ENCODE results near the gene COL27A1.

Gene COL27A1

DNA sequence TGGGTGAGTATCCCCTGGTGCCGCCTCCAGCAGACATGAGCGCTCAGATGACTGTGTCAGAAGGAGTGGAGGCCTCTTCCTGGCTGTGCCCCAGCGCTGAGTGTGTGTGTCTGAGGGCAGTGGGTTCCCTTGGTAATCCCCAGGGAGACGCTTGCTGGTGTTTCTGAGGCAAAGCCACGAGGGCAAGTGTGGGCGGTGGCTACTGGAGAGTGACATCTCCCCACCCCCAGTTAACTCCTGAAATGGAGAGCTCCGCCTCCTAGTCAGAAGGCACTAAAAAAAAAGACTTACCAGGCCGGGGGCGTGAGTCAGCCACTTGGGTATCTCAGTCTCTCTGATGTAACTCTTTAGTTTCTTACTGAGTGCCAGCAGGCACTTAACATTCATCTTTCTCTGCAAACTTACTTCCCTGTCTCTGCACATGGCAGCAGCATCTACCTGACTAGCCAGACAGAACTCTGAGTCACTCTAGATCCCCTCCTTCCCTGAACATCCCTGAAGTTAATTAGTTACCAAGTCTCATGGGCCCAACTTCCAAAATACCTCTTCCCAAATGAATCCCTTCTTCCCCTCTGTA is 193.7 kb downstream of the COL27A1 start:
- TF ChIP-seq FOXP2 (optimal IDR thresholded peaks at IDR 0.05; ENCODE audit: borderline replicate concordance, extremely low read depth, extremely low read length, insufficient read depth): no peak
- no peak for TF ChIP-seq TAF1 (IDR thresholded peaks at IDR 0.05; ENCODE audit: borderline replicate concordance, insufficient read depth, low read length)
- TF ChIP-seq SIN3A (IDR thresholded peaks at IDR 0.05; ENCODE audit: borderline replicate concordance, insufficient read depth, low read length): no peak
- TF ChIP-seq POLR2AphosphoS5 (IDR thresholded peaks at IDR 0.05; ENCODE audit: low read depth, low read length): no peak
- TF ChIP-seq, protein P1, sequence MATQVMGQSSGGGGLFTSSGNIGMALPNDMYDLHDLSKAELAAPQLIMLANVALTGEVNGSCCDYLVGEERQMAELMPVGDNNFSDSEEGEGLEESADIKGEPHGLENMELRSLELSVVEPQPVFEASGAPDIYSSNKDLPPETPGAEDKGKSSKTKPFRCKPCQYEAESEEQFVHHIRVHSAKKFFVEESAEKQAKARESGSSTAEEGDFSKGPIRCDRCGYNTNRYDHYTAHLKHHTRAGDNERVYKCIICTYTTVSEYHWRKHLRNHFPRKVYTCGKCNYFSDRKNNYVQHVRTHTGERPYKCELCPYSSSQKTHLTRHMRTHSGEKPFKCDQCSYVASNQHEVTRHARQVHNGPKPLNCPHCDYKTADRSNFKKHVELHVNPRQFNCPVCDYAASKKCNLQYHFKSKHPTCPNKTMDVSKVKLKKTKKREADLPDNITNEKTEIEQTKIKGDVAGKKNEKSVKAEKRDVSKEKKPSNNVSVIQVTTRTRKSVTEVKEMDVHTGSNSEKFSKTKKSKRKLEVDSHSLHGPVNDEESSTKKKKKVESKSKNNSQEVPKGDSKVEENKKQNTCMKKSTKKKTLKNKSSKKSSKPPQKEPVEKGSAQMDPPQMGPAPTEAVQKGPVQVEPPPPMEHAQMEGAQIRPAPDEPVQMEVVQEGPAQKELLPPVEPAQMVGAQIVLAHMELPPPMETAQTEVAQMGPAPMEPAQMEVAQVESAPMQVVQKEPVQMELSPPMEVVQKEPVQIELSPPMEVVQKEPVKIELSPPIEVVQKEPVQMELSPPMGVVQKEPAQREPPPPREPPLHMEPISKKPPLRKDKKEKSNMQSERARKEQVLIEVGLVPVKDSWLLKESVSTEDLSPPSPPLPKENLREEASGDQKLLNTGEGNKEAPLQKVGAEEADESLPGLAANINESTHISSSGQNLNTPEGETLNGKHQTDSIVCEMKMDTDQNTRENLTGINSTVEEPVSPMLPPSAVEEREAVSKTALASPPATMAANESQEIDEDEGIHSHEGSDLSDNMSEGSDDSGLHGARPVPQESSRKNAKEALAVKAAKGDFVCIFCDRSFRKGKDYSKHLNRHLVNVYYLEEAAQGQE (IDR thresholded peaks at IDR 0.05; ENCODE audit: insufficient read depth in 1 of 2, low read depth in 2 of 2, low read length in 2 of 2): no peak

DNA sequence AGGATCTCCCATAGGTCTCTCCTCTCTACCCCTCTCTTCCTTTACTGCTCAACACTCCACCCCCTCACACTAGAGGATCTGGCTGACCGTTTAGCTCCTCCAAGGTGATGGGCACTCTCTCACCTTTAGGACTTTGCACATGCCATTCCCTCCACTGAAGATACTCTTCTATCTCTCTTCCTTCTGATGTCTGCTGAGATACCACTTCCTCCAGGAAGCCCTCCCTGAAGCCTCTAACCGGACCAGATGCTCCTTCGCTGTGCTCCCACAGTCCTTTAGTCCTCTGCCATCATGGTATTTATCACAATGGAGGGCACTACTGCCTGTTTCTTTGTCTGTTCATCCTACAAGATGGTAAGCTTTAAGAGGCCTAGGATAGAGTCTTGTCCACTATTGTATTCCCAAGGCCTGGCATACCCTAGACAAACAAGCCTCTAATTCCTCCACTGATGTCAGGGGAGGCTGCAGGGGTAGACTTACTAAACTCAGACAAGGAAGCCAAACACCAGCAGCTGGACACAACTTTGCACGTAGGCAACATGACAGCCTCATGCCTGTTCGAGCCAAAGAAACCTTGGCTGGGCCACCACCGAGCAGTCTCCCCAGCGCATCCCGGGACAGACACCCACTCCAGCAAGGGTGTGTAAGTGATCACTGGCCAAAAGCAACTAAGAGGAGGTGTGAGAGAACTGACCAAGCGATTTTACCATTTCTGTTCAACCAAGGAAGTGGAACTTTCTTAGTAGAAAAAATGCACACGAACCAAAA is 194.6 kb downstream of the COL27A1 start:
- no peak for TF ChIP-seq FOXP2 (optimal IDR thresholded peaks at IDR 0.05; ENCODE audit: borderline replicate concordance, extremely low read depth, extremely low read length, insufficient read depth)
- no peak for TF ChIP-seq SIN3A (IDR thresholded peaks at IDR 0.05; ENCODE audit: borderline replicate concordance, insufficient read depth, low read length)
- TF ChIP-seq, protein P1 (IDR thresholded peaks at IDR 0.05; ENCODE audit: insufficient read depth in 1 of 2, low read depth in 2 of 2, low read length in 2 of 2): no peak
- TF ChIP-seq TAF1 (IDR thresholded peaks at IDR 0.05; ENCODE audit: borderline replicate concordance, insufficient read depth, low read length): no peak
- TF ChIP-seq POLR2AphosphoS5 (IDR thresholded peaks at IDR 0.05; ENCODE audit: low read depth, low read length): no peak

DNA sequence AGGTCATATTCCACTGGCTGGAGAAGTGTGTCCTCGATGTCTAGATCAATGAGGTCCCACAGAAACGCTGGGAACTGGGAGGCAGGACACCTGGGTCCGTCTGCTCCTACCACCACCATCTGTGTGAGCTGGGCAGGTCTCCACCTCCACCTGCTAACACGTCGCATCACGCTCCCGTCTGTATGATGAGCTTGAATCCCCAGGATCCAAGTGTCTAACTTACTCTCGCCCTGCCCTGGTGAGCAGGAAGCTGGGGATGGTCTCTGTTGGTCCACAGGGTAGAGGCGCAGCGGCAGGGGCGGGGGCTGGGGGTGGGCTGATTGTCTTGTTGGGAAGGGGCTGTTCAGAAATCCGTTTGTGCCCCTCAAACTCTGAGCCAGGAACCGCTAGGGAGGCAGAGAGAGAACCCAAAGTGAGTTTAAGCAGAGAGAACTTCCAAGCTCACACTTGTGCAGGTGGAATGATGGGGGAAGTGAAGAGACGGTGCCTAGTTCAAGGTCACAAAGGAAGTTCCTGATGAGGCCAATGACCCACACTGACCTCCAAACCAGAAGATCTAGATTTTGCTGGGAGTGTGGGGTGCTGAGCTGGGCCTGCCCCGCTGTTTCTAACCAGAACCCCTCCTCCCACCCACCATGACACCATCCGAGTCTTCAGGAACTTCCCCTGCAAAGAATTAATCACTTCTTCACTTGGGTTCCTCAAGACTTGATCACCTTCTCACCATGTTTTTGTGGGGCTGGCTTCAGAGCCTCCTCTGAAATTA is 195.5 kb downstream of the COL27A1 start:
- TF ChIP-seq FOXP2 (optimal IDR thresholded peaks at IDR 0.05; ENCODE audit: borderline replicate concordance, extremely low read depth, extremely low read length, insufficient read depth) (no peak), POLR2AphosphoS5 (IDR thresholded peaks at IDR 0.05; ENCODE audit: low read depth, low read length) (no peak), SIN3A (IDR thresholded peaks at IDR 0.05; ENCODE audit: borderline replicate concordance, insufficient read depth, low read length) (no peak), TAF1 (IDR thresholded peaks at IDR 0.05; ENCODE audit: borderline replicate concordance, insufficient read depth, low read length) (no peak)
- TF ChIP-seq, protein P1 (IDR thresholded peaks at IDR 0.05; ENCODE audit: insufficient read depth in 1 of 2, low read depth in 2 of 2, low read length in 2 of 2): no peak

DNA sequence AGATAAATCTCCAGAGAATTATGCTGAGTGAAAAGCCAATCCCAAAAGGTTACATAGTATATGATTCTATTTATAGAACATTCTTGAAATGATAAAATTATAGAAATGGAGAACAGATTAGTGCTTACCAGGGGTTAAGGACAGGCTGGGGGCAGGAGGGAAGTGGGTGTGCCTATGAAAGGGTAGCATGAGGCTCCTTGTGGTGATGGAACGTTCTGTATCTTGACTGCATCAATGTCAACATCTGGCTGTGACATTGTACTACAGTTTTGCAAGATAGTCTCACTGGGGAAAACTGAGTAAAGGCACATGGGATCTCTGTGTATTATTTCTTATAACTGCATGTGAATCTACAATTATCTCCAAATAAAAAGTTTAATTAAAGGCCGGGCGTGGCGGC is 196.6 kb downstream of the COL27A1 start:
- no peak for TF ChIP-seq FOXP2 (optimal IDR thresholded peaks at IDR 0.05; ENCODE audit: borderline replicate concordance, extremely low read depth, extremely low read length, insufficient read depth)
- TF ChIP-seq, protein P1 (IDR thresholded peaks at IDR 0.05; ENCODE audit: insufficient read depth in 1 of 2, low read depth in 2 of 2, low read length in 2 of 2): no peak
- TF ChIP-seq TAF1 (IDR thresholded peaks at IDR 0.05; ENCODE audit: borderline replicate concordance, insufficient read depth, low read length): no peak
- no peak for TF ChIP-seq SIN3A (IDR thresholded peaks at IDR 0.05; ENCODE audit: borderline replicate concordance, insufficient read depth, low read length)
- TF ChIP-seq POLR2AphosphoS5 (IDR thresholded peaks at IDR 0.05; ENCODE audit: low read depth, low read length): no peak
